HEK293 (cell line): ENCODE results near the gene TMEM134.

ENCODE experiments used
- CTCF ChIA-PET: fragments of 350-600 bp; formaldehyde crosslinking; extraction: SDS; loops from one replicate; lab custom pipeline; 2021; ENCODE audit warnings: antibody characterized with exemption; lab: Yijun Ruan, JAX
- POLR2A ChIA-PET: fragments of 300-600 bp; formaldehyde crosslinking; extraction: SDS; loops from one replicate; lab custom pipeline; 2020; ENCODE audit warnings: antibody characterized with exemption, inconsistent platforms; lab: Yijun Ruan, JAX
- H3K27ac ChIP-seq: fragments of 200-500 bp; sonication (Bioruptor generic); 2 replicates; pipeline ENCODE4 v1.5.1; 2014; ENCODE audit warnings: low read depth, low read length, control low read depth, inconsistent platforms; ENCODE audit errors: extremely low read depth
- H3K36me3 ChIP-seq, 2 experiments: fragments of 200-500 bp in 1 of 2; sonication (Bioruptor generic) in 1 of 2; 1 replicate in 1 of 2; 2 replicates in 1 of 2; pipeline ENCODE4 v1.5.1; 2014 to 2017; ENCODE audit warnings: inconsistent platforms in 2 of 2, low read length in 2 of 2; ENCODE audit not compliant: control insufficient read depth in 2 of 2, insufficient read depth in 1 of 2
- H3K4me1 ChIP-seq: fragments of 200-500 bp; sonication (Bioruptor generic); 2 replicates; pipeline ENCODE4 v1.5.1; 2014; ENCODE audit warnings: mild to moderate bottlenecking, low read length, inconsistent platforms; ENCODE audit not compliant: control insufficient read depth, insufficient read depth
- H3K4me3 ChIP-seq: 2 replicates; pipeline ENCODE4 v1.5.1; 2011; ENCODE audit warnings: low read depth, mild to moderate bottlenecking, control low read depth, low read length, moderate library complexity
- H3K9me3 ChIP-seq: fragments of 200-500 bp; sonication (Bioruptor generic); 2 replicates; pipeline ENCODE4 v1.5.1; 2014; ENCODE audit warnings: low read depth, low read length, inconsistent platforms; ENCODE audit not compliant: control insufficient read depth, insufficient read depth
- BCL11B ChIP-seq: fragments of 450-650 bp; formaldehyde crosslinking; IDR thresholded peaks from 2 replicates; pipeline ENCODE4 v1.5.1; 2016; ENCODE audit warnings: low read depth, missing biosample characterization, missing genetic modification characterization
- GLI2 ChIP-seq: fragments of 450-650 bp; formaldehyde crosslinking; IDR thresholded peaks from 2 replicates; pipeline ENCODE4; 2017; ENCODE audit warnings: missing biosample characterization, missing genetic modification characterization, low read depth, borderline replicate concordance
- OVOL3 ChIP-seq: fragments of 450-650 bp; formaldehyde crosslinking; IDR thresholded peaks from 2 replicates; pipeline ENCODE4 v1.5.1; 2016; ENCODE audit warnings: missing biosample characterization, missing genetic modification characterization
- SCRT2 ChIP-seq: fragments of 450-650 bp; formaldehyde crosslinking; IDR thresholded peaks from 2 replicates; pipeline ENCODE4 v1.5.1; 2016; ENCODE audit warnings: missing biosample characterization, missing genetic modification characterization
- TCF7L2 ChIP-seq: IDR thresholded peaks from 2 replicates; pipeline ENCODE4 v1.6.1; 2011; ENCODE audit warnings: low read depth, mild to moderate bottlenecking, inconsistent platforms, low read length, moderate library complexity, borderline replicate concordance
- ZBTB20 ChIP-seq: fragments of 450-650 bp; formaldehyde crosslinking; IDR thresholded peaks from 2 replicates; pipeline ENCODE4 v1.5.1; 2016; ENCODE audit warnings: missing biosample characterization, missing genetic modification characterization
- ZBTB8A ChIP-seq: fragments of 450-650 bp; formaldehyde crosslinking; IDR thresholded peaks from 2 replicates; pipeline ENCODE4 v1.5.1; 2016; ENCODE audit warnings: missing biosample characterization, missing genetic modification characterization
- ZNF239 ChIP-seq: fragments of 450-650 bp; formaldehyde crosslinking; IDR thresholded peaks from 2 replicates; pipeline ENCODE4 v1.5.1; 2016; ENCODE audit warnings: missing biosample characterization, missing genetic modification characterization
- ZNF324 ChIP-seq: fragments of 450-650 bp; formaldehyde crosslinking; IDR thresholded peaks from 2 replicates; pipeline ENCODE4 v1.5.1; 2016; ENCODE audit warnings: missing biosample characterization, missing genetic modification characterization
- ZNF426 ChIP-seq: fragments of 450-650 bp; formaldehyde crosslinking; IDR thresholded peaks from 2 replicates; pipeline ENCODE4 v1.5.1; 2017; ENCODE audit warnings: missing biosample characterization, missing genetic modification characterization, mild to moderate bottlenecking, inconsistent platforms, moderate library complexity
- ZNF501 ChIP-seq: fragments of 450-650 bp; formaldehyde crosslinking; IDR thresholded peaks from 2 replicates; pipeline ENCODE4 v1.5.1; 2016; ENCODE audit warnings: missing biosample characterization, missing genetic modification characterization
- ZNF510 ChIP-seq: fragments of 450-650 bp; formaldehyde crosslinking; IDR thresholded peaks from 2 replicates; pipeline ENCODE4 v1.5.1; 2018; ENCODE audit warnings: mild to moderate bottlenecking, missing genetic modification characterization, missing biosample characterization; ENCODE audit not compliant: insufficient replicate concordance
- TF ChIP-seq, protein P1 (sequence below): fragments of 450-650 bp; formaldehyde crosslinking; IDR thresholded peaks from 2 replicates; pipeline ENCODE4 v1.5.1; 2017; ENCODE audit warnings: missing biosample characterization, missing genetic modification characterization
- TF ChIP-seq, protein P2 (sequence below): fragments of 450-650 bp; formaldehyde crosslinking; IDR thresholded peaks from 2 replicates; pipeline ENCODE4 v1.5.1; 2016; ENCODE audit warnings: missing biosample characterization, missing genetic modification characterization, borderline replicate concordance
- TF ChIP-seq, protein P3 (sequence below): fragments of 450-650 bp; formaldehyde crosslinking; IDR thresholded peaks from 2 replicates; pipeline ENCODE4 v1.5.1; 2016; ENCODE audit warnings: missing biosample characterization, missing genetic modification characterization
- TF ChIP-seq, protein P4 (sequence below): fragments of 450-650 bp; formaldehyde crosslinking; IDR thresholded peaks from 2 replicates; pipeline ENCODE4 v1.5.1; 2016; ENCODE audit warnings: missing biosample characterization, missing genetic modification characterization, low read depth

The TMEM134 gene

DNA sequence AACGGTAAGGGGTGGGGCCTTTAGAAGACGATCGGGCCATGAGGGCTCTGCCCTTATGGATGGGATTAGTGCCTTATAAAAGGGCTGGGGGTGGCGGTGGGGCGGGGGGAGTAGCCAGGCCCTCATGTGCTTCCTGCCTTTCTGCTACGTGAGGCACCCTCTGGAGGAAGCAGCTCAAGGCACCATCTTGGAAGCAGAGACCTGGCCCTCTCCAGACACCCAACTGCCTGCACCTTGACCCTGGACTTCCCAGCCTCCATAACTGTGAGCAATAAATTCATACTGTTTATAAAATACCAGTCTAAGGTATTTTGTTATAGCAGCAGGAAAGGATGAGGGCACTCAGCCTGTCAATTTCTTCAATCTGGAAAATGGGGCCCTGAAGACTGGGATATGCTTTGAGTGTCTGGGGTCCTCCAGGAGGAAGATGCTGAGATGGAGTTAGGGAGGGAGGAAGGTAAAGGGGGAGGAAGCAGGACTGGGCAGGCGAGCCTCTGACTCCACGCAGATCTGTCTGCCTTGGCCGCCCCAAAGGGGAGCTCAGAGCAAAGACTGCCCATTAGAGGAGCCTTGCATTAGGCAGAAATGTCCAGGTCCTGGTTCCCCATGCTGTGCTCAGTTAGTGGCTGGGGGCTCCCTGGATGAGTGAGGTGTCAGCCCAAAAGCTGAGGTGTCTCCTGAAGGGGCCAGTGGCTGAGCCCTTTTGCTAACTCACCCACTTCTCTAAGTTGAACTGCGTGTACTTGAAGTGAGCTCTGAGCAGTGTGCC, 48.9 kb upstream of the TMEM134 start:
- no peaks in the 10 kb centered on the region for H3K9me3 ChIP-seq
- TF ChIP-seq ZNF426 (no peak), TCF7L2 (no peak), ZBTB8A (tag by site-specific recombination) (no peak), ZNF239 (tag by site-specific recombination) (no peak), SCRT2 (tag by site-specific recombination) (no peak), ZNF510 (tag by site-specific recombination) (no peak), ZBTB20 (no peak), ZNF324 (tag by site-specific recombination) (no peak), BCL11B (no peak), OVOL3 (tag by site-specific recombination) (no peak), GLI2 (no peak), ZNF501 (tag by site-specific recombination) (no peak)
- TF ChIP-seq, protein P1, sequence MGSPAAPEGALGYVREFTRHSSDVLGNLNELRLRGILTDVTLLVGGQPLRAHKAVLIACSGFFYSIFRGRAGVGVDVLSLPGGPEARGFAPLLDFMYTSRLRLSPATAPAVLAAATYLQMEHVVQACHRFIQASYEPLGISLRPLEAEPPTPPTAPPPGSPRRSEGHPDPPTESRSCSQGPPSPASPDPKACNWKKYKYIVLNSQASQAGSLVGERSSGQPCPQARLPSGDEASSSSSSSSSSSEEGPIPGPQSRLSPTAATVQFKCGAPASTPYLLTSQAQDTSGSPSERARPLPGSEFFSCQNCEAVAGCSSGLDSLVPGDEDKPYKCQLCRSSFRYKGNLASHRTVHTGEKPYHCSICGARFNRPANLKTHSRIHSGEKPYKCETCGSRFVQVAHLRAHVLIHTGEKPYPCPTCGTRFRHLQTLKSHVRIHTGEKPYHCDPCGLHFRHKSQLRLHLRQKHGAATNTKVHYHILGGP (tag by site-specific recombination) = no peak
- TF ChIP-seq, protein P2, sequence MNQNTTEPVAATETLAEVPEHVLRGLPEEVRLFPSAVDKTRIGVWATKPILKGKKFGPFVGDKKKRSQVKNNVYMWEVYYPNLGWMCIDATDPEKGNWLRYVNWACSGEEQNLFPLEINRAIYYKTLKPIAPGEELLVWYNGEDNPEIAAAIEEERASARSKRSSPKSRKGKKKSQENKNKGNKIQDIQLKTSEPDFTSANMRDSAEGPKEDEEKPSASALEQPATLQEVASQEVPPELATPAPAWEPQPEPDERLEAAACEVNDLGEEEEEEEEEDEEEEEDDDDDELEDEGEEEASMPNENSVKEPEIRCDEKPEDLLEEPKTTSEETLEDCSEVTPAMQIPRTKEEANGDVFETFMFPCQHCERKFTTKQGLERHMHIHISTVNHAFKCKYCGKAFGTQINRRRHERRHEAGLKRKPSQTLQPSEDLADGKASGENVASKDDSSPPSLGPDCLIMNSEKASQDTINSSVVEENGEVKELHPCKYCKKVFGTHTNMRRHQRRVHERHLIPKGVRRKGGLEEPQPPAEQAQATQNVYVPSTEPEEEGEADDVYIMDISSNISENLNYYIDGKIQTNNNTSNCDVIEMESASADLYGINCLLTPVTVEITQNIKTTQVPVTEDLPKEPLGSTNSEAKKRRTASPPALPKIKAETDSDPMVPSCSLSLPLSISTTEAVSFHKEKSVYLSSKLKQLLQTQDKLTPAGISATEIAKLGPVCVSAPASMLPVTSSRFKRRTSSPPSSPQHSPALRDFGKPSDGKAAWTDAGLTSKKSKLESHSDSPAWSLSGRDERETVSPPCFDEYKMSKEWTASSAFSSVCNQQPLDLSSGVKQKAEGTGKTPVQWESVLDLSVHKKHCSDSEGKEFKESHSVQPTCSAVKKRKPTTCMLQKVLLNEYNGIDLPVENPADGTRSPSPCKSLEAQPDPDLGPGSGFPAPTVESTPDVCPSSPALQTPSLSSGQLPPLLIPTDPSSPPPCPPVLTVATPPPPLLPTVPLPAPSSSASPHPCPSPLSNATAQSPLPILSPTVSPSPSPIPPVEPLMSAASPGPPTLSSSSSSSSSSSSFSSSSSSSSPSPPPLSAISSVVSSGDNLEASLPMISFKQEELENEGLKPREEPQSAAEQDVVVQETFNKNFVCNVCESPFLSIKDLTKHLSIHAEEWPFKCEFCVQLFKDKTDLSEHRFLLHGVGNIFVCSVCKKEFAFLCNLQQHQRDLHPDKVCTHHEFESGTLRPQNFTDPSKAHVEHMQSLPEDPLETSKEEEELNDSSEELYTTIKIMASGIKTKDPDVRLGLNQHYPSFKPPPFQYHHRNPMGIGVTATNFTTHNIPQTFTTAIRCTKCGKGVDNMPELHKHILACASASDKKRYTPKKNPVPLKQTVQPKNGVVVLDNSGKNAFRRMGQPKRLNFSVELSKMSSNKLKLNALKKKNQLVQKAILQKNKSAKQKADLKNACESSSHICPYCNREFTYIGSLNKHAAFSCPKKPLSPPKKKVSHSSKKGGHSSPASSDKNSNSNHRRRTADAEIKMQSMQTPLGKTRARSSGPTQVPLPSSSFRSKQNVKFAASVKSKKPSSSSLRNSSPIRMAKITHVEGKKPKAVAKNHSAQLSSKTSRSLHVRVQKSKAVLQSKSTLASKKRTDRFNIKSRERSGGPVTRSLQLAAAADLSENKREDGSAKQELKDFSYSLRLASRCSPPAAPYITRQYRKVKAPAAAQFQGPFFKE (tag by site-specific recombination) = no peak
- TF ChIP-seq, protein P3, sequence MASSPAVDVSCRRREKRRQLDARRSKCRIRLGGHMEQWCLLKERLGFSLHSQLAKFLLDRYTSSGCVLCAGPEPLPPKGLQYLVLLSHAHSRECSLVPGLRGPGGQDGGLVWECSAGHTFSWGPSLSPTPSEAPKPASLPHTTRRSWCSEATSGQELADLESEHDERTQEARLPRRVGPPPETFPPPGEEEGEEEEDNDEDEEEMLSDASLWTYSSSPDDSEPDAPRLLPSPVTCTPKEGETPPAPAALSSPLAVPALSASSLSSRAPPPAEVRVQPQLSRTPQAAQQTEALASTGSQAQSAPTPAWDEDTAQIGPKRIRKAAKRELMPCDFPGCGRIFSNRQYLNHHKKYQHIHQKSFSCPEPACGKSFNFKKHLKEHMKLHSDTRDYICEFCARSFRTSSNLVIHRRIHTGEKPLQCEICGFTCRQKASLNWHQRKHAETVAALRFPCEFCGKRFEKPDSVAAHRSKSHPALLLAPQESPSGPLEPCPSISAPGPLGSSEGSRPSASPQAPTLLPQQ = no peak
- TF ChIP-seq, protein P4, sequence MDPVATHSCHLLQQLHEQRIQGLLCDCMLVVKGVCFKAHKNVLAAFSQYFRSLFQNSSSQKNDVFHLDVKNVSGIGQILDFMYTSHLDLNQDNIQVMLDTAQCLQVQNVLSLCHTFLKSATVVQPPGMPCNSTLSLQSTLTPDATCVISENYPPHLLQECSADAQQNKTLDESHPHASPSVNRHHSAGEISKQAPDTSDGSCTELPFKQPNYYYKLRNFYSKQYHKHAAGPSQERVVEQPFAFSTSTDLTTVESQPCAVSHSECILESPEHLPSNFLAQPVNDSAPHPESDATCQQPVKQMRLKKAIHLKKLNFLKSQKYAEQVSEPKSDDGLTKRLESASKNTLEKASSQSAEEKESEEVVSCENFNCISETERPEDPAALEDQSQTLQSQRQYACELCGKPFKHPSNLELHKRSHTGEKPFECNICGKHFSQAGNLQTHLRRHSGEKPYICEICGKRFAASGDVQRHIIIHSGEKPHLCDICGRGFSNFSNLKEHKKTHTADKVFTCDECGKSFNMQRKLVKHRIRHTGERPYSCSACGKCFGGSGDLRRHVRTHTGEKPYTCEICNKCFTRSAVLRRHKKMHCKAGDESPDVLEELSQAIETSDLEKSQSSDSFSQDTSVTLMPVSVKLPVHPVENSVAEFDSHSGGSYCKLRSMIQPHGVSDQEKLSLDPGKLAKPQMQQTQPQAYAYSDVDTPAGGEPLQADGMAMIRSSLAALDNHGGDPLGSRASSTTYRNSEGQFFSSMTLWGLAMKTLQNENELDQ = no peak
- ChIA-PET POLR2A (no interaction called here), CTCF (interaction anchor here (0.6 to 1.3 kb wide), 2 partner anchors 12 to 38 kb away, joined by 3 to 4 read pairs; no protein-coding TSS in a partner anchor)
- H3K27ac ChIP-seq = no peak overlapping the region
- no peaks in the 10 kb centered on the region for H3K4me1 ChIP-seq
- no peak overlapping the region for H3K4me3 ChIP-seq
- no peaks in the 10 kb centered on the region for H3K36me3 ChIP-seq
